A673 (cell line): ENCODE measurements around the gene TRIM29. TPM values are rescaled to one million over a fixed set of nuclear protein-coding genes. Genes with fewer than 3 reads are reported as not detected.

Source experiments
- BruUV-seq: library from RNA; stranded (reverse); fragments of 400-500 nt; replicated peaks from 2 replicates; lab custom pipeline; 2021; lab: Mats Ljungman, UMichigan
- CTCF ChIA-PET: fragments of 300-600 bp; sonication (Branson Sonifier 250); formaldehyde crosslinking; loops from one replicate; lab custom pipeline; 2022; ENCODE audit warnings: antibody characterized with exemption; lab: Charles Lee
- POLR2A ChIA-PET: fragments of 300-600 bp; sonication (Branson Sonifier 250); formaldehyde crosslinking; loops from one replicate; lab custom pipeline; 2022; ENCODE audit warnings: antibody characterized with exemption; ENCODE audit not compliant: low non-redundant PET; lab: Charles Lee
- DNase-seq: peaks from one replicate; pipeline ENCODE4 v3.0.0-alpha.2; 2015; ENCODE audit warnings: low spot score
- H3K27ac ChIP-seq: fragments of 200-600 bp; sonication (generic); 2 replicates; pipeline ENCODE4 v1.5.1; 2016; ENCODE audit warnings: mixed run types, low read depth, mild to moderate bottlenecking, mixed read lengths, antibody characterized with exemption, low read length; ENCODE audit not compliant: poor library complexity, severe bottlenecking
- H3K27me3 ChIP-seq: fragments of 200-600 bp; sonication (generic); replicated peaks from 2 replicates; pipeline ENCODE4 v1.6.1; 2017; ENCODE audit warnings: mixed run types, low read depth, mild to moderate bottlenecking, mixed read lengths, antibody characterized with exemption, low read length; ENCODE audit not compliant: insufficient read depth, poor library complexity
- H3K36me3 ChIP-seq: fragments of 200-600 bp; sonication (generic); 2 replicates; pipeline ENCODE4 v1.6.1; 2016; ENCODE audit warnings: mixed run types, mild to moderate bottlenecking, mixed read lengths, antibody characterized with exemption, low read length; ENCODE audit not compliant: insufficient read depth, poor library complexity, severe bottlenecking
- H3K4me1 ChIP-seq: fragments of 200-600 bp; sonication (generic); 2 replicates; pipeline ENCODE4 v1.6.1; 2017; ENCODE audit warnings: mixed run types, mild to moderate bottlenecking, mixed read lengths, antibody characterized with exemption, low read length; ENCODE audit not compliant: insufficient read depth, poor library complexity, severe bottlenecking
- H3K4me3 ChIP-seq: fragments of 200-600 bp; sonication (generic); 2 replicates; pipeline ENCODE4 v1.5.1; 2016; ENCODE audit warnings: low read depth, mixed run types, mild to moderate bottlenecking, mixed read lengths, low read length; ENCODE audit not compliant: poor library complexity, severe bottlenecking
- H3K9me3 ChIP-seq: fragments of 200-600 bp; sonication (generic); 2 replicates; pipeline ENCODE4 v1.6.1; 2016; ENCODE audit warnings: mixed run types, low read depth, mild to moderate bottlenecking, mixed read lengths, antibody characterized with exemption, low read length; ENCODE audit not compliant: poor library complexity, severe bottlenecking
- CTCF ChIP-seq: fragments of 300-800, 200-600 bp; sonication (generic); conservative IDR thresholded peaks from 2 replicates; pipeline ENCODE4 v1.5.1; 2017; ENCODE audit warnings: low read depth, mild to moderate bottlenecking, antibody characterized with exemption, low read length, moderate library complexity, mixed read lengths
- EZH2 ChIP-seq: fragments of 200-600 bp; sonication (generic); IDR thresholded peaks from 2 replicates; pipeline ENCODE4 v1.6.1; 2017; ENCODE audit warnings: borderline replicate concordance, low read depth, mild to moderate bottlenecking, mixed read lengths, antibody characterized with exemption, low read length; ENCODE audit not compliant: poor library complexity, severe bottlenecking
- intact Hi-C: fragments of 100-400 bp; cut with micrococcal nuclease; formaldehyde crosslinking; loops from one replicate; pipeline ENCODE4 v1.10.0; 2022; ENCODE audit not compliant: unreplicated experiment
- total RNA-seq: library from RNA; stranded (reverse); gene quantifications from 2 replicates; pipeline ENCODE4 v1.2.3, GENCODE V29; 2021

TRIM29 gene
- total RNA-seq, 1 experiment from 2014 or later = not detected

GRCh38 chr11:120068114-120068573 lies 69.8 kb downstream of the TRIM29 start:
- ChIA-PET POLR2A (no interaction called here), CTCF (no interaction called here)
- DNase-seq = peak; percentile 73
- Histone ChIP-seq H3K4me1 (peaks cover 11% of the 10 kb centered on the region), H3K27ac (no peak overlapping the region), H3K27me3 (peaks cover 5% of the 10 kb centered on the region), H3K4me3 (peak overlapping the region; percentile 15), H3K36me3 (no peaks in the 10 kb centered on the region), H3K9me3 (no peaks in the 10 kb centered on the region)
- TF ChIP-seq EZH2 (no peak), CTCF (no peak)
- intact Hi-C loops = no loop called here
- no TSS peak for BruUV-seq

- no peak overlapping the region for H3K4me3 ChIP-seq
- H3K27me3 ChIP-seq = peaks cover 5% of the 10 kb centered on the region
- H3K4me1 ChIP-seq = peaks cover 11% of the 10 kb centered on the region
- BruUV-seq = no TSS peak
- no peaks in the 10 kb centered on the region for H3K36me3 ChIP-seq
- DNase-seq = no peak
- TF ChIP-seq CTCF (no peak), EZH2 (no peak)
- intact Hi-C loops = no loop called here
- no peaks in the 10 kb centered on the region for H3K9me3 ChIP-seq
- no peak overlapping the region for H3K27ac ChIP-seq
- ChIA-PET POLR2A (no interaction called here), CTCF (no interaction called here)
Observed at GRCh38 chr11:120067438-120068113, 70.3 kb downstream of the TRIM29 start.

- Histone ChIP-seq H3K27ac (no peak overlapping the region), H3K27me3 (peaks cover 5% of the 10 kb centered on the region), H3K4me3 (no peak overlapping the region), H3K4me1 (peaks cover 11% of the 10 kb centered on the region), H3K36me3 (no peaks in the 10 kb centered on the region), H3K9me3 (no peaks in the 10 kb centered on the region)
- TF ChIP-seq CTCF (no peak), EZH2 (no peak)
- CTCF ChIA-PET = no interaction called here
- BruUV-seq = no TSS peak
- intact Hi-C loops = no loop called here
- POLR2A ChIA-PET = interaction anchor here (0.5 kb wide), 1 partner anchor 644 kb away, joined by 4 read pairs; the partner anchor contains the start of gene THY1
- no peak for DNase-seq
Observed at GRCh38 chr11:120066738-120067437, 71.0 kb downstream of the TRIM29 start.
